IMR-90 (cell line): ENCODE measurements around the gene CDX1. TPM values are rescaled to one million over a fixed set of nuclear protein-coding genes. Genes with fewer than 3 reads are reported as not detected.

Experiments
- ATAC-seq: fragments of 200-7000 bp; cut with Tn5 transposase; 2 replicates; pipeline ENCODE4 v1.9.1; 2020; ENCODE audit warnings: low read depth, mild to moderate bottlenecking, moderate library complexity
- BruUV-seq: library from RNA; stranded (reverse); fragments of 400-500 nt; replicated peaks from 2 replicates; lab custom pipeline; 2021; lab: Mats Ljungman, UMichigan
- CTCF ChIA-PET: fragments of 300-600 bp; formaldehyde crosslinking; extraction: SDS; loops from one replicate; lab custom pipeline; 2021; ENCODE audit warnings: antibody characterized with exemption; lab: Yijun Ruan, JAX
- POLR2A ChIA-PET: fragments of 300-600 bp; sonication (Branson Sonifier 250); formaldehyde crosslinking; loops from one replicate; lab custom pipeline; 2022; ENCODE audit warnings: antibody characterized with exemption; ENCODE audit not compliant: unreplicated experiment; lab: Charles Lee
- DNase-seq: peaks from one replicate; pipeline ENCODE4 v3.0.0; 2013
- H2AFZ ChIP-seq: replicated peaks from 2 replicates; pipeline ENCODE3; 2013; ENCODE audit warnings: low read length, mild to moderate bottlenecking; ENCODE audit not compliant: poor library complexity
- H2AK5ac ChIP-seq: 2 replicates; pipeline ENCODE4 v1.6.1; 2013; ENCODE audit warnings: low read depth, low read length, inconsistent platforms
- H2AK9ac ChIP-seq: replicated peaks from 2 replicates; pipeline ENCODE3; 2013; ENCODE audit warnings: mild to moderate bottlenecking, low read depth, low read length, moderate library complexity; ENCODE audit not compliant: poor library complexity
- H2BK120ac ChIP-seq: 2 replicates; pipeline ENCODE4 v1.6.1; 2013; ENCODE audit warnings: low read depth, low read length, inconsistent platforms
- H2BK15ac ChIP-seq: 3 replicates; pipeline ENCODE4 v1.6.1; 2013; ENCODE audit warnings: low read depth, low read length, inconsistent platforms
- H2BK20ac ChIP-seq: 2 replicates; pipeline ENCODE4 v1.6.1; 2013; ENCODE audit warnings: low read depth, mild to moderate bottlenecking, inconsistent platforms, low read length, moderate library complexity
- H2BK5ac ChIP-seq: 2 replicates; pipeline ENCODE4 v1.6.1; 2013; ENCODE audit warnings: mild to moderate bottlenecking, low read depth, low read length, inconsistent platforms; ENCODE audit not compliant: poor library complexity, severe bottlenecking
- H3K14ac ChIP-seq: replicated peaks from 2 replicates; pipeline ENCODE4 v1.6.1; 2013; ENCODE audit warnings: low read depth, low read length, inconsistent platforms
- H3K18ac ChIP-seq: 2 replicates; pipeline ENCODE4 v1.6.1; 2013; ENCODE audit warnings: low read depth, low read length, control low read depth
- H3K23ac ChIP-seq: 2 replicates; pipeline ENCODE4 v1.6.1; 2013; ENCODE audit warnings: low read depth, low read length, inconsistent platforms
- H3K27ac ChIP-seq: 2 replicates; pipeline ENCODE4 v1.5.1; 2013; ENCODE audit warnings: mild to moderate bottlenecking, control low read depth, low read length; ENCODE audit not compliant: insufficient read depth
- H3K27me3 ChIP-seq: 2 replicates; pipeline ENCODE4 v1.6.1; 2013; ENCODE audit warnings: low read length; ENCODE audit not compliant: control insufficient read depth, insufficient read depth
- H3K36me3 ChIP-seq: 2 replicates; pipeline ENCODE4 v1.6.1; 2013; ENCODE audit warnings: low read length, mixed read lengths; ENCODE audit not compliant: control insufficient read depth, insufficient read depth
- H3K4ac ChIP-seq: 2 replicates; pipeline ENCODE4 v1.6.1; 2013; ENCODE audit warnings: low read depth, low read length, inconsistent platforms
- H3K4me1 ChIP-seq: 2 replicates; pipeline ENCODE4 v1.6.1; 2013; ENCODE audit warnings: low read length, mixed read lengths; ENCODE audit not compliant: control insufficient read depth, insufficient read depth
- H3K4me2 ChIP-seq: 2 replicates; pipeline ENCODE4 v1.6.1; 2013; ENCODE audit warnings: low read depth, mild to moderate bottlenecking, control low read depth, low read length, moderate library complexity
- H3K4me3 ChIP-seq: 2 replicates; pipeline ENCODE4 v1.5.1; 2013; ENCODE audit warnings: low read depth, mild to moderate bottlenecking, control low read depth, low read length, moderate library complexity; ENCODE audit not compliant: insufficient read depth
- H3K56ac ChIP-seq: 2 replicates; pipeline ENCODE4 v1.6.1; 2013; ENCODE audit warnings: low read length, inconsistent platforms; ENCODE audit not compliant: insufficient read depth; ENCODE audit errors: extremely low read depth
- H3K79me1 ChIP-seq, 2 experiments: 2 replicates each; pipeline ENCODE4 v1.6.1; 2013; ENCODE audit warnings: low read length in 2 of 2, inconsistent platforms in 1 of 2, low read depth in 1 of 2
- H3K9ac ChIP-seq: 2 replicates; pipeline ENCODE4 v1.6.1; 2013; ENCODE audit warnings: low read depth, low read length, control low read depth
- H3K9me1 ChIP-seq: 2 replicates; pipeline ENCODE4 v1.6.1; 2013; ENCODE audit warnings: low read length, inconsistent platforms; ENCODE audit not compliant: insufficient read depth
- H3K9me3 ChIP-seq: 2 replicates; pipeline ENCODE4 v1.6.1; 2013; ENCODE audit warnings: low read length; ENCODE audit not compliant: control insufficient read depth, insufficient read depth
- H4K20me1 ChIP-seq: 2 replicates; pipeline ENCODE4 v1.6.1; 2013; ENCODE audit warnings: low read length, inconsistent platforms; ENCODE audit not compliant: insufficient read depth
- H4K5ac ChIP-seq: 2 replicates; pipeline ENCODE4 v1.6.1; 2013; ENCODE audit warnings: mild to moderate bottlenecking, low read depth, low read length, control low read depth
- H4K8ac ChIP-seq, 2 experiments: 2 replicates each; pipeline ENCODE4 v1.6.1; 2013; ENCODE audit warnings: low read depth in 2 of 2, low read length in 2 of 2, control low read depth in 1 of 2, inconsistent platforms in 1 of 2
- H4K91ac ChIP-seq: 2 replicates; pipeline ENCODE4 v1.6.1; 2013; ENCODE audit warnings: low read depth, low read length, inconsistent platforms; ENCODE audit not compliant: insufficient read depth
- FOS ChIP-seq: fragments of 150-350 bp; IDR thresholded peaks from 2 replicates; pipeline ENCODE4 v1.6.1; 2016; ENCODE audit warnings: low read depth, low read length
- POLR2A ChIP-seq: IDR thresholded peaks from 2 replicates; pipeline ENCODE4 v1.6.1; 2012; ENCODE audit warnings: mild to moderate bottlenecking, low read depth, low read length
- WGBS, 2 experiments: methylation state at CpG; one replicate each; pipeline versions ENCODE4 v1.1.5 to v1.1.7; 2013; ENCODE audit warnings: missing lambda C conversion rate in 2 of 2; ENCODE audit not compliant: insufficient read length in 1 of 2; ENCODE audit errors: extremely low coverage in 2 of 2; 5-methylcytosine and 5-hydroxymethylcytosine counted together
- dilution Hi-C: fragments of 300-500 bp; cut with HindIII; formaldehyde crosslinking; loops from one replicate; pipeline ENCODE4 v1.14.3; 2018; ENCODE audit warnings: low sequenced_read_pairs; ENCODE audit not compliant: unreplicated experiment
- in situ Hi-C: fragments of 300-500 bp; cut with MboI; formaldehyde crosslinking; loops from 3 replicates; pipeline ENCODE4 v1.14.3; 2019; ENCODE audit warnings: low sequenced_read_pairs, inconsistent platforms, mixed read lengths
- intact Hi-C: fragments of 100-400 bp; cut with micrococcal nuclease; formaldehyde crosslinking; loops from 2 replicates; pipeline ENCODE4 v1.10.0; 2022
- polyA plus RNA-seq, 3 experiments: library from polyadenylated mRNA; depleted of rRNA; stranded (reverse); fragments of >200 nt; gene quantifications; 2 replicates each; pipeline ENCODE4 v1.2.3, GENCODE V29; 2012; ENCODE audit warnings: low replicate concordance in 1 of 3
- total RNA-seq: library from RNA; depleted of rRNA; stranded (reverse); fragments of >200 nt; gene quantifications from 2 replicates; pipeline ENCODE4 v1.2.3, GENCODE V29; 2012

Gene CDX1
- total and polyA plus RNA-seq, 2 of the 4 experiments (the other 2 are of a cell fraction): 0.18 to 0.24 TPM

GRCh38 chr5:150180241-150181026 lies 13.9 kb downstream of the CDX1 start:
- Histone ChIP-seq H3K14ac (no peak overlapping the region), H2BK5ac (no peak overlapping the region), H3K4me2 (no peak overlapping the region), H3K27ac (no peak overlapping the region), H3K23ac (0 out of 2 replicates have a peak overlapping the region, but pooled peaks have one; percentile 6), H4K20me1 (no peaks in the 10 kb centered on the region; the same call in 1 of the 2 replicates), H2BK120ac (peak overlapping the region; percentile 2; the same call in 1 of the 2 replicates), H4K5ac (no peak overlapping the region), H3K9me3 (no peaks in the 10 kb centered on the region), H3K4me1 (peaks cover 6% of the 10 kb centered on the region), H3K9me1 (peaks cover 12% of the 10 kb centered on the region; the same call in 1 of the 2 replicates), H2AK5ac (peak overlapping the region; percentile 67), H3K79me1 (no peaks in the 10 kb centered on the region), H2BK20ac (no peak overlapping the region; the same call in 1 of the 2 replicates), H3K36me3 (no peaks in the 10 kb centered on the region), H3K4me3 (no peak overlapping the region), H3K27me3 (peaks cover 40% of the 10 kb centered on the region), H4K91ac (no peak overlapping the region), H4K8ac (no peak overlapping the region), H2AFZ (peak overlapping the region; percentile 8), H3K18ac (no peak overlapping the region), H3K56ac (no peak overlapping the region), H2BK15ac (no peak overlapping the region), H3K9ac (no peak overlapping the region), H3K4ac (no peak overlapping the region; the same call in 1 of the 2 replicates), H2AK9ac (peak overlapping the region; percentile 11)
- dilution Hi-C loops: no loop called here
- ChIA-PET CTCF (no interaction called here), POLR2A (no interaction called here)
- DNase-seq (peak; percentile 12), ATAC-seq (no peak)
- in situ Hi-C loops: no loop called here
- BruUV-seq: no TSS peak
- 80% methylated on average over 10 of the region's 18 CpGs; no CpG with 5 or more reads in 1 of the 2 experiments for WGBS, 2 experiments
- intact Hi-C loops: no loop called here
- no peak for TF ChIP-seq POLR2A
- no peak for TF ChIP-seq FOS
